Neuron (in vitro differentiated cells): ENCODE data around the gene CYYR1.

Experiments
- H2AFZ ChIP-seq: one replicate; pipeline ENCODE4 v1.6.1; 2013; ENCODE audit warnings: low read depth, mild to moderate bottlenecking, inconsistent platforms, low read length, moderate library complexity
- H3K27me3 ChIP-seq: one replicate; pipeline ENCODE4 v1.6.1; 2013; ENCODE audit warnings: low read length; ENCODE audit not compliant: insufficient read depth
- H3K36me3 ChIP-seq: one replicate; pipeline ENCODE4 v1.6.1; 2013; ENCODE audit warnings: low read length; ENCODE audit not compliant: insufficient read depth
- H3K4me1 ChIP-seq: one replicate; pipeline ENCODE4 v1.6.1; 2013; ENCODE audit warnings: low read length; ENCODE audit not compliant: insufficient read depth
- H3K4me3 ChIP-seq: 2 replicates; pipeline ENCODE4 v1.5.1; 2013; ENCODE audit warnings: mild to moderate bottlenecking, low read length, moderate library complexity
- H3K9me3 ChIP-seq: one replicate; pipeline ENCODE4 v1.6.1; 2013; ENCODE audit warnings: low read length

Gene CYYR1

DNA sequence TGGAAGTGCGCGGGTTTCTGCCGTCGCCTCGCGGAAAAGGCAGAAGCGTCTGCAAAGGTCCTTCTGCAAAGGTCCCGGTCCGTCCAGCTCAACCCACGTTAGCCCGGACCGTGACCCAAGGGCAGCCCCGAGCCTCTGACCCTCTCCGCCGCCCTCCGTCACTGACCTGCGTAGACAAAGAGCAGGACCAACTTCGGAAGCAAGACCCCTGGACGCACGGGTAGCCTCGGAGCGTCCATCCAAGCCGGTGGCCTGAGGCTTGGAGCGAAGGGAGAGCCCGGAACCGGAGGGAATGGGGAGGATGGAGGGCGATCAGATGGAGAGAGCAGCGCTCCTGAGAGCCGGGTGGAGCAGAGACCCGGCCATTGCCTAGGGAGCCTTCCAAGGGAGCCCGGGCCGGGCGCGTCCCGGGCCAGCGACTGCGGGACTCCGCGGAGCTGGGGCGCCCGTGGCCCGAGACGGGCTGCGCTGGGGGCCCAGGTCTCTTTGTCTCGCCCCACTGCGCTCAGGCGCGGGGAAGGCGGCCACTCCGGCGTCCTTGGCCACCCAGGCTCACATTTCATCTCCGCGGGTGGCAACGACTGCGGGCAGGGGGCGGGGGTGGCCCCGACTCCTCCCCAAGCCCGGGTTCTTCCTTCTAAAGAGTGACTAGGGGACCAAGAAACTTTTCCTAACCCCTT is at the start of gene CYYR1:
Gene CYYR1 (minus strand): TSS at position 585 of the 680 bp plus-strand sequence. CDS start 346 bp downstream, at position 239.
- H3K36me3 ChIP-seq, result no peaks in the 10 kb centered on the region
- peak within 1 kb of the TSS; percentile 90 for H2AFZ ChIP-seq
- H3K27me3 ChIP-seq, result no peaks in the 10 kb centered on the region
- no peaks in the 10 kb centered on the region for H3K9me3 ChIP-seq
- peak within 1 kb of the TSS; percentile 85 for H3K4me3 ChIP-seq
- H3K4me1 ChIP-seq, result peaks cover 8% of the 10 kb centered on the region

DNA sequence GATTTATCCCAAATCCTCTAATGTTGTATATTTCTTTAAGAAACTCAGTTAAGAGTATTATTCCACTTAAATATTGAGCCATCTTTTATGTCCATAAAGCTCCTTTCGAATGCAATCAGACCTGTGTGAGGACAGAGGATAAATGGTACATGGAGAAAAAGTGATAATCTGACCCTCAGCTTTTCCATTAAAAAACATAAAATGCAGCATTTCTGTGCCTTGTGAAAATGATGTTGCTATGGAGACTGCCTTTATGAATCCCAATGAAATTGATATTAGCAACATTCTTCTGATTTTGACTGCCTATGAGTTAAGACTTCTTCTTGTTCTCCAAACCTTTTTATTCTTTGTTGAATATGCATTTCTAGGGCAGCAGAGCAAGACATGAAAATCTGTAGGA is 44.1 kb upstream of the CYYR1 start:
- Histone ChIP-seq H3K4me3 (no peak overlapping the region), H3K9me3 (no peaks in the 10 kb centered on the region), H3K27me3 (no peaks in the 10 kb centered on the region), H2AFZ (no peak overlapping the region), H3K4me1 (peaks cover 3% of the 10 kb centered on the region), H3K36me3 (no peaks in the 10 kb centered on the region)

DNA sequence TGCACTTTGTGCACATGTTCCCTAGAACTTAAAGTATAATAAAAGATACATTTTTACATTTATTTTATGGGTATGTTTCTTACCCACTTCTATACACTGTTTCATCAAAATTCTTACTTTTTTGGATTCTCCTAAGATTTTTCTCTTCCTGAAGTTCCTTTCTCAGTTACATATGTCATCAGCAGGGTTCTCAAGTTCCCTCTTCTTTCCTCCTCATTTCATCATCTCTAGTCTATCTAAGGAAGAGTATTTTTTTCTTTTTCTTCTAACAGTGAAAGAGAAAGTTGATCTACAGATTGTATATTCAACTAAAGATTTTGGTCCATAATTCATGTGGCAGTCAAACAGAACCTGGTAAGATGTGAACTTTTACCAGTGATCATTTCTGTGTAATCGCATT is 41.2 kb upstream of the CYYR1 start:
- no peaks in the 10 kb centered on the region for H3K9me3 ChIP-seq
- no peak overlapping the region for H3K4me3 ChIP-seq
- no peak overlapping the region for H2AFZ ChIP-seq
- no peaks in the 10 kb centered on the region for H3K27me3 ChIP-seq
- peaks cover 3% of the 10 kb centered on the region for H3K4me1 ChIP-seq
- H3K36me3 ChIP-seq, result no peaks in the 10 kb centered on the region

DNA sequence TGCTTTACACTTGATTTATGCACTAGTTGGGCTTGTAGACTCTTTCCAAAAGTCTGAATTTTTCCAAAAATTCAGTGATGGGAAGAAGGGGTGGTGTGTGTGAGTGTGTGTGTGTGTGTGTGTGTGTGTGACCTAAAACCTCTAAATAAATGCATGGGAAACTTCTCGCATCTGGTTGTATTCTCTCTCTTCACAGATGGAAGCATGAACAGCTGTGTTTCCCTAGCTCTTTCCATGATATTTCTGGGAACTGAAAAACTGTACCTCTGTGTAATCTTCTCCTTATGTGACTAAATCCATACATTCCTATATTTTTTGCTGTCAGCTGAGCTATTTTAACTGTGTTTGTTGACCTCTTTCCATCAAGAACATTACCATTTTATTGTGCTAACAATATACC is 26.2 kb upstream of the CYYR1 start:
- no peaks in the 10 kb centered on the region for H3K4me1 ChIP-seq
- H3K27me3 ChIP-seq, result no peaks in the 10 kb centered on the region
- H3K9me3 ChIP-seq, result no peaks in the 10 kb centered on the region
- no peaks in the 10 kb centered on the region for H3K36me3 ChIP-seq
- no peak overlapping the region for H3K4me3 ChIP-seq
- no peak overlapping the region for H2AFZ ChIP-seq

DNA sequence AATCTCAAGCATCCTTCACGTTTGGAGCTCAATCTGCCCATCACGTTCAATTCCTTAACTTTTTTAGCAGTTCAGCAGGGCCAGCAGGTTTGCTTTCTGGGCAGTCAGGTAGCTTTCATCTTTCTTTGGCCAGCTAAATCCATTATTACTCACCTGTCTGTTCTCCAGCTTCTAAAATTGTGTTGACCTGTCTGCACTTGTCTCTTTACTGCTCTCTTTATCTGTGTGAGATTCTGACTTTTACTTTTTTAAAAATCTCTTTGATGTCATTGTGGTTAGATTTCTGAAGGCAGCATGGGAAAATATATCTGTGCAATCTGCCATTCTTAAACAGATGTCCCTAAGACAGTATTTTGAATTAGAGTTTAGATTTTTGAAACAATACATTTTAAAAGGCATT is 24.9 kb upstream of the CYYR1 start:
- Histone ChIP-seq H3K36me3 (no peaks in the 10 kb centered on the region), H3K4me1 (no peaks in the 10 kb centered on the region), H3K9me3 (no peaks in the 10 kb centered on the region), H3K4me3 (no peak overlapping the region), H3K27me3 (no peaks in the 10 kb centered on the region), H2AFZ (no peak overlapping the region)

DNA sequence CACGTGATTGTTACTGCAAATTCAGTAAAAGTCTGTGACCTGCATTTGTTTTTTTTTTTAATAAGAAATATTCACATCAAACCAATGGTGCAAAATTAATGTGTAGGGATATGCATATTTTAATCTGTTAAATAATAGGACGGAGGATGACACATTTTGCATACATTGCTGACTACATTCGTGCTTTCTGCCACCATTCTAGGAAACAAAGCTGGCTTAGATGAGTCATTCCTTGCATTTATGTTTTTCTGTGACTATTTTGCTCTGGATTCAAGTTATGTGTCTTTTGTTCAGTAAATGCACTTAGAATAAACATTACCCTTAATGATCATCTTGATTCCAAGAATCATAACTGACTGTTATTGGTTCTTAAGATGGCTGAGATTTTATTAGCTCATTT is 23.9 kb upstream of the CYYR1 start:
- Histone ChIP-seq H3K4me1 (no peaks in the 10 kb centered on the region), H2AFZ (no peak overlapping the region), H3K4me3 (no peak overlapping the region), H3K9me3 (no peaks in the 10 kb centered on the region), H3K36me3 (no peaks in the 10 kb centered on the region), H3K27me3 (no peaks in the 10 kb centered on the region)

DNA sequence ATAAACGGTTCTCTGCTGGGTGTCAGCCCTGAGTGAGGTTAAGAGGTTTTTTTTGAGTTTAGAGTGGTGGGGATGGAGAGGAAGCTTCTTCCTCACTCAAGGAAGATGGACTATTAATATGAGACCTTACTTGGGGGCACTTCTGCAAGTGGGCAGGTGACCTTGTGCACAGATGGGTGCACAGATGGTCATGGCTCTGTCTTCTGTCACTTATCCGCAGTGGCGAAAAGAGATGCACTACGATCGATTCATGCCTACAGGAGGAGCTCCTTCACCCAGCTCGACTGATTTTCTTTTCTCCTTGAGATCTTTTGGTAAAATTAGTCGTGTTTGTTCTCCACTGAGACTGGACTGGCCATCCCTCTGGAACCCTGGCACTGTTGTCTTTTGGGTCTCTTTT is 22.9 kb upstream of the CYYR1 start:
- Histone ChIP-seq H3K4me1 (no peaks in the 10 kb centered on the region), H3K36me3 (no peaks in the 10 kb centered on the region), H3K27me3 (no peaks in the 10 kb centered on the region), H3K9me3 (no peaks in the 10 kb centered on the region), H2AFZ (no peak overlapping the region), H3K4me3 (no peak overlapping the region)

DNA sequence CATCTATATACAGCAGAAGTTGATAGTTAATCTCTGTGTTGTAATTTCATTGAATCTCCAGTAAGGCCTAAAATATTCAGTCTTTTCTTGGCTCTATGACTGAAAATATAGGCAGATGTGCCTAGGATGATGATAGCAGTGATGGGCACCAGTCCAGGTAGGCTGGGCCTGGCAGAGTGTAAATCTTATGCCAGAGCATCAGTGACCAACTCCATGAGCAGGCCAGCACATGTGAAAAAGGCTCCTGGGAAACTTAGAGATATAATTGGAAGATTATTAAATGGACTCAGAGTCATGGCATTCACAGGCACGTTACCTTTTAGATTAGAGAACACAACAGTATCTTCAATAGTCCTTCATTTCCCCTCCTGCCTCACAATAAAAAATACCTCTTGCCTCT is 20.7 kb upstream of the CYYR1 start:
- Histone ChIP-seq H3K36me3 (no peaks in the 10 kb centered on the region), H3K4me3 (no peak overlapping the region), H3K27me3 (no peaks in the 10 kb centered on the region), H3K9me3 (no peaks in the 10 kb centered on the region), H3K4me1 (no peaks in the 10 kb centered on the region), H2AFZ (no peak overlapping the region)

DNA sequence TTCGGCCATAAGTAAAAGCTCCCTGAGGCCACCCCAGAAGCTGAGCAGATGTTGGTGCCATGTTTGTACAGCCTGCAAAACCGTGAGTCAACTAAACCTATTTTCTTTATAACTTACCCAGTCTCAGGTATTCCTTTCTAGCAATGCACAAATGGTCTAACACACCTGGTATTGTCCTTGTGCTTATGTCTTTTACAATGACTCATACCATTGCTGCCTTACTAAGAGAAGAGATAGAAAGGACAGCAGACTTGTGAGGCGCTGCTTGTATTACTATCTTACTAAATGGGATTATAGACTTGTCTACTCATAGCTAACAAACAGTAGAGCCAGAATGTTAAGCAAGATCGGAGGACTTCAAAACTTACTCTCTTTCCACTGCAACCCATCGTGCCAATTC is 18.5 kb upstream of the CYYR1 start:
- H3K27me3 ChIP-seq, result no peaks in the 10 kb centered on the region
- H3K9me3 ChIP-seq, result no peaks in the 10 kb centered on the region

DNA sequence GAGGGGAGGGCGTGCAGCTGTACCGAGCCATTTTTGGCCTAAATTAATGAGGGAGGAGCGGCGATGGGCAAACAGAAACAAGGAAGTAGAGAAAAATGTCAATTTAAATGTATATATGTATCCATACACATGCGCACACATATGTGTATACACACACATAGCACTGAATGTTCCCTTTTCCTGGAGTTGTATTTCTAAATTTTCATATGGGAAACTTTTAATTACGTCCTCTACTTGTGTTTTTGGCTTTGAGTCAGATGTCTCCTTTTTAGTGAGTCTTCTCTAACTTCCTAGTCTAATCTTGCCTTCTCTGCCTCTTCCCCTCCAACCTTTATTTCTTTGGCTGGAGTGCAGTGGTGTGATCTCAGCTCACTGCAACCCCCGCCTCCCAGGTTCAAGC is 15.4 kb upstream of the CYYR1 start:
- no peaks in the 10 kb centered on the region for H3K4me1 ChIP-seq
- no peaks in the 10 kb centered on the region for H3K36me3 ChIP-seq
- no peak overlapping the region for H2AFZ ChIP-seq
- H3K27me3 ChIP-seq, result no peaks in the 10 kb centered on the region
- H3K9me3 ChIP-seq, result no peaks in the 10 kb centered on the region
- no peak overlapping the region for H3K4me3 ChIP-seq

More for the DNA sequence above, 18.5 kb upstream of the CYYR1 start:
- no peak overlapping the region for H3K4me3 ChIP-seq
- H2AFZ ChIP-seq, result no peak overlapping the region
- no peaks in the 10 kb centered on the region for H3K36me3 ChIP-seq
- H3K4me1 ChIP-seq, result no peaks in the 10 kb centered on the region

DNA sequence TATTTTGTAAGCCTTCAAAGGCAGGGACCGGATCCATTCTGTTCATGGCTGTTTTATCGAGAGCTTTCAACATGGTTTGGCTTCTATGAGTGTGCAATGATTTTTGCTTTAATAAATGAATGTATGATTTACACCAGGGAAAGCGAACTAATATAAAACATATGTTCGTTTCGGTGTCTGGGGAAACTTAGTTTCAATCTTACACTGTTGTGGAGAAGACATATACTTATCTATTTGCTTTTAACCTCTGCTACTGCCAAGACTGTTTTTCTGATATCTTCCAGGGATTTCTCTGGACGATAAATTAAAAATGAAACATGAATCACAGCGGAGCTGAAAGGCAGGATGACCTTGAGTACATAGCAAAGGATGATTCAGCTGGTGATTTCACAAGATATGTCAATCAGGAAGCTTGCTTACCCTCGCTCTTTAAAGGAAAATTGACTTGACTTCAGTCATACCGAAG is 14.7 kb upstream of the CYYR1 start:
- Histone ChIP-seq H3K9me3 (no peaks in the 10 kb centered on the region), H3K4me1 (no peaks in the 10 kb centered on the region), H3K27me3 (no peaks in the 10 kb centered on the region), H3K4me3 (no peak overlapping the region), H3K36me3 (no peaks in the 10 kb centered on the region), H2AFZ (no peak overlapping the region)

DNA sequence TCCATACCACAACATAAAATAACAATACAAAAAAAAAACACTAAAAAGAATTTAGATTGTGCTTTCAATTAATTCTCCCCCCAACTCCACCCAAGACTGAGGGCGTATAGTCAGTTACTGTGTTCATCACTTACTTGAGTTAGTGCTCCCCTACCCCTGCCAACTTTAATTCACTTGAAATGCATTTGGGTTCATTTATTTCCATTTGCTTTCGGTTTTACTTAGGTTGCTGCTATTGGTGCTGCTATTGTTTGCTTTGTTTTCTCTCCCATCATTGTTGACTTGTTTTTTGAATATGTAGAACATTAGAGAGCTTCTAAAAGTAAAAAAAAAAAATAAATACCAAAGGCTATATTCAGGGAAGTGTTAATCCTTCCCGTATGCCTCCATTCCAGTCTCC is 10.7 kb upstream of the CYYR1 start:
- Histone ChIP-seq H2AFZ (no peak overlapping the region), H3K4me1 (no peaks in the 10 kb centered on the region), H3K27me3 (no peaks in the 10 kb centered on the region), H3K4me3 (no peak overlapping the region), H3K36me3 (no peaks in the 10 kb centered on the region), H3K9me3 (peaks cover 2% of the 10 kb centered on the region)

DNA sequence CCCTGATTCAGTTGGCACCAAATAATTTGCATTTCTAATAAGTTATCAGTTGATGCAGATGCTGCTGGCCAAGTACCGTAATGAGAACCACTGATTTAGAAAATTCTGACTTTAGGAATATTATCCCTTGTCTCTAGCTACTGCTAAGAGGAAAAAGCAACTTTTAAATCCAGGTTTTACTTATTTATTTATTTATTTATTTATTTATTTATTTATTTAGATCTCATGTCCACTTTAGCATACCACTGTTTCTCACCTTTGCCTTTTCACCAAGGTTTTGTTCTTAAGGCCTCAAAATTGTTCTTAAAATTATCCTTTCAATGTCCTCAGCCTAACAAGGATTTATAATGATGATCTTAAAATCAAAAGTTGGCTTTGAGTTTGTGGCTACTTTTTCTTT is 8.7 kb upstream of the CYYR1 start:
- Histone ChIP-seq H2AFZ (no peak overlapping the region), H3K36me3 (no peaks in the 10 kb centered on the region), H3K4me3 (no peak overlapping the region), H3K9me3 (peaks cover 2% of the 10 kb centered on the region), H3K4me1 (no peaks in the 10 kb centered on the region), H3K27me3 (no peaks in the 10 kb centered on the region)

DNA sequence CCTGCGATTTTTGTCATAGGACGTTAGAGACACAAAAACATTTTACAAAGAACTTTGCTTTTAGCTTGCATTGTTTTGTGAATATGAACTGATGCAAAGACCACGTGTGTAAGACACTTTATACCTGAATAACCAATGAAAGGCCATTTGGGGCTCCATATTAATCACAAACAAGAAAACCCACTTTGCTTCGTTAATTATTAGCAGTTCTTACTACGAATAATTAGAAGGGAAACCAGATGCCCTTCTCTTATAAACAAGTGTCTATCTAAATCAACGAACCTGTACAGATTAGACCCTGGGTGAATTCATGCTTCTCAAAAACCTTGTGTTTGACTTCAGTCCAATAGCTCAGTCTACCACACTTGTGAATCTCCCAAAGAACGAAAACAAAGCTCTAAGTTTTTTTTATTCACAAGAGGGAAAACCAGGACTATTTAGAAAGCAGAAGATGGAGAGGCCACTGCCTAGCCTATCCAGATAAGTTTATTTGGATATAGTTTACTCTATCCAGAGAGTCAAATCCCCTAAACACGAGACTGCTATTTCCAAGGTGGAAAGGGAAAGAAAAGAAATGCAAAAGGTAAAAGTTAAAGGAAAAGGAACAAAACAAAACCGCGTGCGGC is 897 bp downstream of the CYYR1 start:
- Histone ChIP-seq H3K4me3 (peak overlapping the region; percentile 85), H3K4me1 (peaks cover 8% of the 10 kb centered on the region), H3K9me3 (no peaks in the 10 kb centered on the region)

More for the DNA sequence above, 897 bp downstream of the CYYR1 start:
- H2AFZ ChIP-seq, result peak overlapping the region; percentile 90
- no peaks in the 10 kb centered on the region for H3K27me3 ChIP-seq
- H3K36me3 ChIP-seq, result no peaks in the 10 kb centered on the region
